HepG2 (cell line): ENCODE measurements around the gene KATNB1. TPM values are rescaled to one million over a fixed set of nuclear protein-coding genes. Genes with fewer than 3 reads are reported as not detected.

Experiments
- HOMEZ ChIP-seq: IDR thresholded peaks from 2 replicates; pipeline ENCODE4 v1.6.1; 2016; ENCODE audit warnings: low read depth
- MXD4 ChIP-seq: IDR thresholded peaks from 2 replicates; pipeline ENCODE4 v1.6.1; 2016; ENCODE audit warnings: mild to moderate bottlenecking, missing biosample characterization, missing genetic modification reagents
- MXI1 ChIP-seq: IDR thresholded peaks from 3 replicates; pipeline ENCODE4 v1.6.1; 2012; ENCODE audit warnings: low read depth, low read length, inconsistent platforms, borderline replicate concordance
- PPARG ChIP-seq: conservative IDR thresholded peaks from 2 replicates; pipeline ENCODE4 v1.6.1; 2016; ENCODE audit warnings: missing biosample characterization, missing genetic modification reagents
- PTBP1 ChIP-seq: fragments of 200-400 bp; formaldehyde crosslinking; IDR thresholded peaks from 2 replicates; pipeline ENCODE4 v1.6.1; 2018; ENCODE audit warnings: low read length, low read depth; ENCODE audit not compliant: poor library complexity, severe bottlenecking
- TFAP4 ChIP-seq: sonication (generic); IDR thresholded peaks from 2 replicates; pipeline ENCODE4 v1.6.1; 2016; ENCODE audit warnings: low read depth, borderline replicate concordance
- TSC22D2 ChIP-seq: sonication (generic); formaldehyde crosslinking; IDR thresholded peaks from 2 replicates; pipeline ENCODE4 v1.5.1; 2020; ENCODE audit warnings: missing genetic modification reagents, mild to moderate bottlenecking, borderline replicate concordance
- ZFP82 ChIP-seq: sonication (generic); formaldehyde crosslinking; IDR thresholded peaks from 2 replicates; pipeline ENCODE4 v1.5.1; 2020; ENCODE audit warnings: mild to moderate bottlenecking, missing genetic modification reagents, borderline replicate concordance
- ZGPAT ChIP-seq: IDR thresholded peaks from 2 replicates; pipeline ENCODE4 v1.6.1; 2016; ENCODE audit warnings: mild to moderate bottlenecking
- ZKSCAN5 ChIP-seq: sonication (generic); formaldehyde crosslinking; IDR thresholded peaks from 2 replicates; pipeline ENCODE4 v1.5.1; 2020; ENCODE audit warnings: mild to moderate bottlenecking, missing genetic modification reagents
- ZNF143 ChIP-seq: sonication (generic); formaldehyde crosslinking; IDR thresholded peaks from 2 replicates; pipeline ENCODE4 v1.4.0; 2020; ENCODE audit warnings: missing genetic modification reagents
- polyA plus RNA-seq, 8 experiments: library from polyadenylated mRNA; depleted of rRNA in 3 of 8; stranded (reverse) in 7 of 8; unstranded in 1 of 8; fragments of >200 nt; fragmentation: Illumina TruSeq in 4 of 8; extraction: Trizol in 4 of 8; gene quantifications; 2 replicates each; pipeline versions ENCODE4 v1.2.1 to v1.2.3, GENCODE V29; 2011 to 2016; ENCODE audit warnings: low read depth in 4 of 8, missing spikeins in 1 of 8, mixed read lengths in 1 of 8; ENCODE audit not compliant: insufficient read depth in 1 of 8
- total RNA-seq, 5 experiments: library from RNA; depleted of rRNA; stranded (reverse); fragments of >200 nt; fragmentation: Illumina TruSeq; extraction: Trizol; gene quantifications; 2 replicates each; pipeline ENCODE4 v1.2.3, GENCODE V29; 2016; ENCODE audit warnings: low read depth in 1 of 5
- TF ChIP-seq, protein P1 (sequence below): sonication (generic); formaldehyde crosslinking; IDR thresholded peaks from 2 replicates; pipeline ENCODE4 v1.4.0; 2020; ENCODE audit warnings: missing genetic modification reagents
- TF ChIP-seq, protein P2 (sequence below): sonication (generic); formaldehyde crosslinking; IDR thresholded peaks from 2 replicates; pipeline ENCODE4 v1.4.0; 2020; ENCODE audit warnings: missing genetic modification reagents
- TF ChIP-seq, protein P3 (sequence below): sonication (generic); formaldehyde crosslinking; IDR thresholded peaks from 2 replicates; pipeline ENCODE4 v1.5.0; 2020; ENCODE audit warnings: missing genetic modification reagents
- TF ChIP-seq, protein P4 (sequence below): sonication (generic); formaldehyde crosslinking; IDR thresholded peaks from 2 replicates; pipeline ENCODE4 v1.4.0; 2020; ENCODE audit warnings: mild to moderate bottlenecking, missing genetic modification reagents
- TF ChIP-seq, protein P5 (sequence below): sonication (generic); formaldehyde crosslinking; IDR thresholded peaks from 2 replicates; pipeline ENCODE4 v1.4.0; 2020; ENCODE audit warnings: missing genetic modification reagents

KATNB1 gene
- total and polyA plus RNA-seq, 2 of the 13 experiments (the other 11 are each of a cell fraction or from before 2014, with no cell fraction given) = 31.5 to 43.5 TPM

GRCh38 chr16:57704011-57704904 lies 31.3 kb upstream of the KATNB1 start (continued):
- TF ChIP-seq, protein P1, sequence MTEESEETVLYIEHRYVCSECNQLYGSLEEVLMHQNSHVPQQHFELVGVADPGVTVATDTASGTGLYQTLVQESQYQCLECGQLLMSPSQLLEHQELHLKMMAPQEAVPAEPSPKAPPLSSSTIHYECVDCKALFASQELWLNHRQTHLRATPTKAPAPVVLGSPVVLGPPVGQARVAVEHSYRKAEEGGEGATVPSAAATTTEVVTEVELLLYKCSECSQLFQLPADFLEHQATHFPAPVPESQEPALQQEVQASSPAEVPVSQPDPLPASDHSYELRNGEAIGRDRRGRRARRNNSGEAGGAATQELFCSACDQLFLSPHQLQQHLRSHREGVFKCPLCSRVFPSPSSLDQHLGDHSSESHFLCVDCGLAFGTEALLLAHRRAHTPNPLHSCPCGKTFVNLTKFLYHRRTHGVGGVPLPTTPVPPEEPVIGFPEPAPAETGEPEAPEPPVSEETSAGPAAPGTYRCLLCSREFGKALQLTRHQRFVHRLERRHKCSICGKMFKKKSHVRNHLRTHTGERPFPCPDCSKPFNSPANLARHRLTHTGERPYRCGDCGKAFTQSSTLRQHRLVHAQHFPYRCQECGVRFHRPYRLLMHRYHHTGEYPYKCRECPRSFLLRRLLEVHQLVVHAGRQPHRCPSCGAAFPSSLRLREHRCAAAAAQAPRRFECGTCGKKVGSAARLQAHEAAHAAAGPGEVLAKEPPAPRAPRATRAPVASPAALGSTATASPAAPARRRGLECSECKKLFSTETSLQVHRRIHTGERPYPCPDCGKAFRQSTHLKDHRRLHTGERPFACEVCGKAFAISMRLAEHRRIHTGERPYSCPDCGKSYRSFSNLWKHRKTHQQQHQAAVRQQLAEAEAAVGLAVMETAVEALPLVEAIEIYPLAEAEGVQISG (CRISPR knock-in tag) = peak; percentile 13
- TF ChIP-seq ZFP82 (CRISPR knock-in tag) (no peak), ZNF143 (CRISPR knock-in tag) (no peak; the same call in 1 of the 2 replicates), ZKSCAN5 (CRISPR knock-in tag) (0 out of 2 replicates have a peak, but pooled peaks have one; percentile 44), TFAP4 (peak; percentile 63; the same call in 1 of the 2 replicates), TSC22D2 (CRISPR knock-in tag) (no peak), HOMEZ (CRISPR knock-in tag) (no peak), PTBP1 (no peak), MXD4 (CRISPR knock-in tag) (no peak), MXI1 (no peak), ZGPAT (CRISPR knock-in tag) (peak; percentile 61), PPARG (0 out of 2 replicates have a peak, but pooled peaks have one; percentile 50)
- TF ChIP-seq, protein P2, sequence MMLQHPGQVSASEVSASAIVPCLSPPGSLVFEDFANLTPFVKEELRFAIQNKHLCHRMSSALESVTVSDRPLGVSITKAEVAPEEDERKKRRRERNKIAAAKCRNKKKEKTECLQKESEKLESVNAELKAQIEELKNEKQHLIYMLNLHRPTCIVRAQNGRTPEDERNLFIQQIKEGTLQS (CRISPR knock-in tag) = no peak
- TF ChIP-seq, protein P3, sequence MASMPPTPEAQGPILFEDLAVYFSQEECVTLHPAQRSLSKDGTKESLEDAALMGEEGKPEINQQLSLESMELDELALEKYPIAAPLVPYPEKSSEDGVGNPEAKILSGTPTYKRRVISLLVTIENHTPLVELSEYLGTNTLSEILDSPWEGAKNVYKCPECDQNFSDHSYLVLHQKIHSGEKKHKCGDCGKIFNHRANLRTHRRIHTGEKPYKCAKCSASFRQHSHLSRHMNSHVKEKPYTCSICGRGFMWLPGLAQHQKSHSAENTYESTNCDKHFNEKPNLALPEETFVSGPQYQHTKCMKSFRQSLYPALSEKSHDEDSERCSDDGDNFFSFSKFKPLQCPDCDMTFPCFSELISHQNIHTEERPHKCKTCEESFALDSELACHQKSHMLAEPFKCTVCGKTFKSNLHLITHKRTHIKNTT (CRISPR knock-in tag) = no peak
- TF ChIP-seq, protein P4, sequence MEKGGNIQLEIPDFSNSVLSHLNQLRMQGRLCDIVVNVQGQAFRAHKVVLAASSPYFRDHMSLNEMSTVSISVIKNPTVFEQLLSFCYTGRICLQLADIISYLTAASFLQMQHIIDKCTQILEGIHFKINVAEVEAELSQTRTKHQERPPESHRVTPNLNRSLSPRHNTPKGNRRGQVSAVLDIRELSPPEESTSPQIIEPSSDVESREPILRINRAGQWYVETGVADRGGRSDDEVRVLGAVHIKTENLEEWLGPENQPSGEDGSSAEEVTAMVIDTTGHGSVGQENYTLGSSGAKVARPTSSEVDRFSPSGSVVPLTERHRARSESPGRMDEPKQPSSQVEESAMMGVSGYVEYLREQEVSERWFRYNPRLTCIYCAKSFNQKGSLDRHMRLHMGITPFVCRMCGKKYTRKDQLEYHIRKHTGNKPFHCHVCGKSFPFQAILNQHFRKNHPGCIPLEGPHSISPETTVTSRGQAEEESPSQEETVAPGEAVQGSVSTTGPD (CRISPR knock-in tag) = no peak
- TF ChIP-seq, protein P5, sequence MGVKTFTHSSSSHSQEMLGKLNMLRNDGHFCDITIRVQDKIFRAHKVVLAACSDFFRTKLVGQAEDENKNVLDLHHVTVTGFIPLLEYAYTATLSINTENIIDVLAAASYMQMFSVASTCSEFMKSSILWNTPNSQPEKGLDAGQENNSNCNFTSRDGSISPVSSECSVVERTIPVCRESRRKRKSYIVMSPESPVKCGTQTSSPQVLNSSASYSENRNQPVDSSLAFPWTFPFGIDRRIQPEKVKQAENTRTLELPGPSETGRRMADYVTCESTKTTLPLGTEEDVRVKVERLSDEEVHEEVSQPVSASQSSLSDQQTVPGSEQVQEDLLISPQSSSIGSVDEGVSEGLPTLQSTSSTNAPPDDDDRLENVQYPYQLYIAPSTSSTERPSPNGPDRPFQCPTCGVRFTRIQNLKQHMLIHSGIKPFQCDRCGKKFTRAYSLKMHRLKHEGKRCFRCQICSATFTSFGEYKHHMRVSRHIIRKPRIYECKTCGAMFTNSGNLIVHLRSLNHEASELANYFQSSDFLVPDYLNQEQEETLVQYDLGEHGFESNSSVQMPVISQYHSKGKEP (CRISPR knock-in tag) = no peak
